GM18520 (cell line): ENCODE results near the gene COX7A2L.

Experiments
- ATAC-seq: cut with Tn5 transposase; IDR thresholded peaks from one replicate; pipeline ENCODE4 v1.9.1; 2021; ENCODE audit not compliant: unreplicated experiment

The COX7A2L gene

DNA sequence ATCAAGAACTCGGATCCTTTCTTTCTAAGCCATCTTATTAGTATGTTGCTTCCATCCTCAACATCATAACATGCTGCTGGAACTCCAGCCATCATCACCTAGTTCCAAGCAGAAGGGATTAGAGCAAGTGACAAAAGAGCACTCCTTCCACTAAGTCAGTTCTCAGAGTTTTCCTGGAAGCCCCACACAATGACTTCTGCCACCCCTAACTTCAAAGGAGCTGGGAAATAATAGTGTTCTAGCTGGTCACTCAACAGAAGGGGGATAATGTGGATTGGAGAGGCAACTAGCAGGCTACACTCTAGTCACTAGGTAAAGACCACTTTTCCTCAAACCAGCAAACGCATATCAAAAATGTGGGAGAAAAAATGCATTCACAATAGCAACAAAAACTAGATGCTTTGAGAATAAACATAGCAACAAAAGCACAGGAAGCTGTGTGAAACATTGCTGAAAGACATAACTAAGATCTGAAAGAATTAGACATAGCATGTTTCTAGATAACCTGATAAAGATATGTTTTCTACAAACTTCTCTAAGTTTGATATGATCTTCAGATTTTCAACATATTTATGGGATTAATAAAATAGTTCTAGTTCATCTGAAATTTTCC, 39.5 kb downstream of the COX7A2L start:
- no peak for ATAC-seq

- ATAC-seq = no peak
These were observed 41.8 kb downstream of the COX7A2L start for GRCh38 chr2:42319265-42319664.

GRCh38 chr2:42317945-42318344, 43.1 kb downstream of the COX7A2L start:
- ATAC-seq = no peak

GRCh38 chr2:42317486-42317885, 43.5 kb downstream of the COX7A2L start:
- ATAC-seq = no peak

- ATAC-seq = no peak
These were observed 44.1 kb downstream of the COX7A2L start for GRCh38 chr2:42316910-42317309.

DNA sequence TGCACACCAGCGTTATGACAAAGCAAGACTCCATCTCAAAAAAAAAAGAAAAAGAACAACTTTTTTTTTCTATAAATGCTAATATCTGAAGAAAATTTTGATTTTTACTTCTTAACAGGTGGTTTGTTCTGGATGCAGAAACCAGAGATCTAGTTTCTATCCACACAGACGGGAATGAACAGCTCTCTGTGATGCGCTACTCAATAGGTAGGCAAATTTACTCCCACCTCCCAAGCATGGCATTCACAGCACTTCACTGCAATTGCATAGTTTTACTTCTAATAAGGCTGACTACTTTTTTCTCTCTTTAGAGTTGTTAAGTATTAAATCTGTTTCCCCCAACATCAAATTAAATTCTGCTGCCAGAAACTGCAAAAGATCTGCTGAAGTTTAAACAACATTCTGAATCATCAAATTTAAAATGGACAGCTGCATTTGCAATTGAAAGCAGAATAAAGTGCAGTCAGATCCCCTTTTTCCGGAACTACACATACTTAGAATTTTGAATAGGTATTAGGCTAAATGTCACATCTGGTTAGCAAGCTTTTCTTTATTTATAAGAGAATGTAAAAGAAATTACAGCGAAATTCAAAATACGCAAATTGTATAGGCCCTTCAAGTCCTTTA, 45.1 kb downstream of the COX7A2L start:
- no peak for ATAC-seq

DNA sequence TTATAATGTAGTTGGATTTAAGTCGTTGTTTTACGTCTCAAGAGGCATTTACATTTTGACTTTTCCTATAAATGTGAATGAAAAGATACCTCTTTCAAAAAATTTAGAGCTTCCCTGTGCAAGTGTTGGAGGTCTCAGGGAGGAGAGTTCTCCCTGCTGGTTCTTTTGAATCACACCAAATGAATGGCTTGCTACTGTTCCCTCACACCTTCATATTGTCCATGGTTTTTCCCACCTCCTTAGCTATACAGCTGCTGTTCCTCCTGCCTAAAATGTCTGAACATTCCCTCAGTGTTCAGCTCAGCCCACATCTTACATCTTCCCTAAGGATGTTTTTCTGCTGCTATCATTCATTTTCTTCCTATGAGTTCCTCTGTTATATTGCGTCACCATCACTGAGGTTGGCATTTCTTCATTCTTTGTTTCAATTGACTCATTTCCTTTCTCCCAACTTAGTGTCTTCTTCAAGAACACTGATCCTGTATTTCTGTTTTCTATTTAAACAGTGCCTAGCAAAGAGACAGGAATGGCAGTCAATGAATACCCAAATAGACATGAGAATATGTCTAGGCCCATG, 46.0 kb downstream of the COX7A2L start:
- ATAC-seq = no peak

- no peak for ATAC-seq
These were observed 48.9 kb downstream of the COX7A2L start for GRCh38 chr2:42312106-42312505.

DNA sequence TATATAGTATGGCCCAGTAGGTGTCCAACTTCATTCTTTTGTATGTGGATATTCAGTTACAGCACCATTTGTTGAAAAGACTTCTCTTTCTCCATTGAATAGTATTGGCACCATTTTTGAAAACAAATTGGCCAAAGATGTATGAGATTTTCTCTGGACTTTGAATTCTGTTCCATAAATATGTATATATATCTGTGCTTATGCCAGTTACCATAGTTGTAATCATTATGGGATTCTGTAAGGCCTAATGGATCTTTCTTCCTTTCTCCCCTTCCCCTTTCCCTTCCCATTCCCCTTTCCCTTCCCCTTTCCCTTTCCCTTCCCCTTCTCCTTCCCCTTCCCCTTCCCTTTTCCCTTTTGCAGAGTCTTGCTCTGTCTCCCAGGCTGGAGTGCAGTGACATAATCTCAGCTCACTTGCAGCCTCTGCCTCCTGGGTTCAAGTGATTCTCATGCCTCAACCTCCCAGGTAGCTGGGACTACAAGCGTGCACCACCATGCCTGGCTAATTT, 51.0 kb downstream of the COX7A2L start:
- no peak for ATAC-seq

DNA sequence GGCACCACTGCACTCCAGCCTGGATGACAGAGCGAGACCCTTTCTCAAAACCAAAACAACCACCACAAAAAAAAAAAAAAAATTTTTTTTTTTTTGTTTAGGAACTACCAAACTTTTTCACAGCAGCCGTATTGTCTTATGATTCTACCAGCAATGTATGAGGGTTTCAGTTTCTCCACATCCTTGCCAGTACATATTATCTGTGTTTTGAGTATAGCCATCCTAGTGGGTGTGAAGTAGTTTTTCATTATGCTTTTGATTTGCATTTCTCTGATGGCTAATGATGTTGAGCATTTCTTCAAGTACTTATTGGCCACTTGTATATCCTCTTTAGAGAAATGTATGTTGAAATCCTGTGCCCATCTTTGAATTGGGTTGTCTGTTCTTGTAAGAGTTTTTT, 51.7 kb downstream of the COX7A2L start:
- ATAC-seq = no peak

DNA sequence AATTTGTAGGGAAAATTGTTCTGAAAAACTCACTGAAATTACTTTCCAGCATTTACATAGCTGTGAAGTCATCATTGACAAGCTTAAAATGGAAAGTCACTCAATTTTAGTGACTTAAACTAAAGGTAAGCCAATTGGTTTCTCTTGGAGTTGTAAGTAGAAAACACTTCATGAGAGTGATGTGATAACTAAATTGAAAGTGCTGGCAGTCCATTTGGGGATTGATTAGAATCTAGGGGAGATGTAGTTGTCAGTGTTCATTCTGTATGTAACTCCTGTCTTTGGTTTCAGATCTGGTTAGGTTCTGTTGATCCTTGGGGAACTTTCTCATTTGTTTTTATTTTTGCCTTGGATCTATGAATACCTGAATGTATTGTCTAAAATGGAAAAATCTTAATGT, 53.8 kb downstream of the COX7A2L start:
- no peak for ATAC-seq

GRCh38 chr2:42304059-42304713, 56.8 kb downstream of the COX7A2L start:
- no peak for ATAC-seq

GRCh38 chr2:42303252-42303651, 57.8 kb downstream of the COX7A2L start:
- ATAC-seq = no peak

DNA sequence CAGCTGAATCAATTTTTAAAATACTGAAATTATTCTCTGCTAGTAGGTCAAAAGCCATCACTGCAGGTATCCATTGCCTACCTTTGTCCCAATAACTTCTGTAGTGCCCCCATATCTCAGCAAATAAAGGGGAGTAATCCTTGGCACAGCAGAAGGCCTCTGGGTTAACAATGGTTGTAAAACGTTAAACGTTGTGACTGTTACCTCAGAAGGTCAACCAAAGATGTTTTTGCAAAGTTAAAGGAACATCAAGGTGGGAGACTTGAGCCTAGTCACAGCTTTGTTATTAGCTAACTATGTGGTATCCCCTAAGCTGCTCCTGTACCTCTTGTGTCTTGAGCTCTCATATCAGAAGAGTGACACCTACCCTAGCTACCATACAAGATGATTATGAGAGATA, 60.5 kb downstream of the COX7A2L start:
- ATAC-seq = no peak
